Vagina (tissue), 2 donors: ENCODE results near the gene ZBTB47. TPM values are rescaled to one million over a fixed set of nuclear protein-coding genes. Genes with fewer than 3 reads are reported as not detected.

Source experiments
- DNase-seq, 2 donors: peaks; one replicate each; pipeline ENCODE4 v3.0.0-alpha.2; 2017; ENCODE audit errors: extremely low spot score in 2 of 2
- H3K27ac ChIP-seq: fragments of 200-600 bp; sonication (generic); one replicate; pipeline ENCODE4 v1.5.1; 2019
- H3K27me3 ChIP-seq: fragments of 200-600 bp; sonication (generic); one replicate; pipeline ENCODE4 v1.5.1; 2019
- H3K36me3 ChIP-seq, 2 donors: fragments of 200-600 bp; sonication (generic); one replicate each; pipeline ENCODE4 v1.5.1; 2017 to 2019
- H3K4me1 ChIP-seq: fragments of 200-600 bp; sonication (generic); one replicate; pipeline ENCODE4 v1.5.1; 2019
- H3K4me3 ChIP-seq, 2 donors: fragments of 200-600 bp; sonication (generic); 1 replicate in 1 of 2; 2 replicates in 1 of 2; pipeline ENCODE4 v1.5.1; 2016 to 2019
- H3K9me3 ChIP-seq: fragments of 200-600 bp; sonication (generic); one replicate; pipeline ENCODE4 v1.5.1; 2019
- CTCF ChIP-seq, 3 experiments: fragments of 450-650 bp in 2 of 3; fragments of 200-600 bp in 1 of 3; sonication (generic) in 1 of 3; IDR thresholded peaks; one replicate each; pipeline ENCODE4 v1.5.1; 2017 to 2019; ENCODE audit warnings: antibody characterized with exemption in 3 of 3, mild to moderate bottlenecking in 2 of 3, moderate library complexity in 2 of 3
- POLR2A ChIP-seq, 2 donors: fragments of 450-650 bp; IDR thresholded peaks; one replicate each; pipeline ENCODE4 v1.6.1; 2017; ENCODE audit warnings: antibody characterized with exemption in 2 of 2, mild to moderate bottlenecking in 2 of 2, moderate library complexity in 2 of 2
- POLR2AphosphoS5 ChIP-seq, 2 donors: sonication (generic); formaldehyde crosslinking; IDR thresholded peaks; one replicate each; pipeline ENCODE4 v1.9.0; 2017; ENCODE audit warnings: antibody characterized with exemption in 2 of 2, mild to moderate bottlenecking in 2 of 2, low read depth in 1 of 2; ENCODE audit not compliant: insufficient read depth in 1 of 2
- intact Hi-C: fragments of 100-400 bp; cut with DNase I; formaldehyde crosslinking; loops from one replicate; pipeline ENCODE4 v1.15.1; 2023
- total RNA-seq: library from RNA; depleted of rRNA; stranded (reverse); fragments of >200 nt; gene quantifications from one replicate; pipeline ENCODE4 v1.2.3, GENCODE V29; 2016

ZBTB47 gene
- total RNA-seq, 1 donor from 2014 or later, result 47.9 TPM

GRCh38 chr3:42684632-42685362, 31.3 kb downstream of the ZBTB47 start:
- intact Hi-C loops, result no loop called here
- DNase-seq, result no peak
- H3K27ac ChIP-seq, result peak overlapping the region; percentile 77

GRCh38 chr3:42685363-42685881, 31.9 kb downstream of the ZBTB47 start, which contains the start of gene KLHL40:
KLHL40 (plus strand) TSS chr3:42685537; CDS start chr3:42685619, 82 bp downstream.
- DNase-seq, result no peak
- H3K27ac ChIP-seq, result peak within 1 kb of the TSS; percentile 77
- peak within 1 kb of the TSS; percentile 21 to 24 for H3K4me3 ChIP-seq
- TF ChIP-seq CTCF (IDR thresholded peaks at IDR 0.05), result no peak
- TF ChIP-seq POLR2AphosphoS5 (IDR thresholded peaks at IDR 0.05; ENCODE audit: insufficient read depth in 1 of 2, low read depth in 1 of 2), result no peak
- no peak for TF ChIP-seq POLR2A (IDR thresholded peaks at IDR 0.05)
- no peaks in the 10 kb centered on the region for H3K27me3 ChIP-seq
- H3K4me1 ChIP-seq, result peaks cover 30% of the 10 kb centered on the region
- intact Hi-C loops, result no loop called here
- H3K36me3 ChIP-seq, result no peaks in the 10 kb centered on the region
- no peaks in the 10 kb centered on the region for H3K9me3 ChIP-seq

More at GRCh38 chr3:42684632-42685362, 31.3 kb downstream of the ZBTB47 start:
- no peaks in the 10 kb centered on the region for H3K27me3 ChIP-seq
- TF ChIP-seq POLR2A (IDR thresholded peaks at IDR 0.05) (no peak), POLR2AphosphoS5 (IDR thresholded peaks at IDR 0.05; ENCODE audit: insufficient read depth in 1 of 2, low read depth in 1 of 2) (no peak), CTCF (IDR thresholded peaks at IDR 0.05) (no peak)
- no peak overlapping the region for H3K4me3 ChIP-seq
- H3K4me1 ChIP-seq, result peaks cover 30% of the 10 kb centered on the region
- H3K36me3 ChIP-seq, result no peaks in the 10 kb centered on the region
- H3K9me3 ChIP-seq, result no peaks in the 10 kb centered on the region

GRCh38 chr3:42685891-42686820, 32.7 kb downstream of the ZBTB47 start:
- H3K4me3 ChIP-seq, result peak overlapping the region; percentile 21 to 24
- intact Hi-C loops, result no loop called here
- peaks cover 30% of the 10 kb centered on the region for H3K4me1 ChIP-seq
- no peaks in the 10 kb centered on the region for H3K9me3 ChIP-seq
- no peaks in the 10 kb centered on the region for H3K27me3 ChIP-seq
- no peak for TF ChIP-seq POLR2AphosphoS5 (IDR thresholded peaks at IDR 0.05; ENCODE audit: insufficient read depth in 1 of 2, low read depth in 1 of 2)
- no peak for TF ChIP-seq CTCF (IDR thresholded peaks at IDR 0.05)
- no peak for TF ChIP-seq POLR2A (IDR thresholded peaks at IDR 0.05)
- DNase-seq, result no peak
- no peaks in the 10 kb centered on the region for H3K36me3 ChIP-seq
- H3K27ac ChIP-seq, result no peak overlapping the region

GRCh38 chr3:42686832-42687650, 33.5 kb downstream of the ZBTB47 start:
- intact Hi-C loops, result no loop called here
- no peaks in the 10 kb centered on the region for H3K27me3 ChIP-seq

More at GRCh38 chr3:42686832-42687650, 33.5 kb downstream of the ZBTB47 start:
- no peak for DNase-seq
- Histone ChIP-seq H3K36me3 (no peaks in the 10 kb centered on the region), H3K4me3 (no peak overlapping the region), H3K4me1 (peaks cover 30% of the 10 kb centered on the region), H3K9me3 (no peaks in the 10 kb centered on the region), H3K27ac (no peak overlapping the region)
- TF ChIP-seq POLR2AphosphoS5 (IDR thresholded peaks at IDR 0.05; ENCODE audit: insufficient read depth in 1 of 2, low read depth in 1 of 2) (no peak), POLR2A (IDR thresholded peaks at IDR 0.05) (no peak), CTCF (IDR thresholded peaks at IDR 0.05) (no peak)
